H1 (cell line): Measurements from ENCODE around the gene SMARCE1. TPM values are rescaled to one million over a fixed set of nuclear protein-coding genes. Genes with fewer than 3 reads are reported as not detected.

Experiments used
- BCL11A ChIP-seq, 2 experiments: IDR thresholded peaks; one replicate each; pipeline ENCODE4 v1.6.1; 2011; ENCODE audit warnings: low read depth in 2 of 2, low read length in 2 of 2, mild to moderate bottlenecking in 2 of 2
- HDAC2 ChIP-seq, 2 experiments: fragments of 300-600 bp in 1 of 2; sonication (generic) in 1 of 2; IDR thresholded peaks; 2 replicates each; pipeline ENCODE4 v1.6.1; 2011 to 2012; ENCODE audit warnings: low read depth in 2 of 2, low read length in 2 of 2, mild to moderate bottlenecking in 2 of 2, moderate library complexity in 2 of 2, borderline replicate concordance in 1 of 2, inconsistent platforms in 1 of 2
- POU5F1 ChIP-seq: IDR thresholded peaks from 2 replicates; pipeline ENCODE4 v1.6.1; 2011; ENCODE audit warnings: low read depth, mild to moderate bottlenecking, low read length, moderate library complexity
- polyA plus RNA-seq, 7 experiments: library from polyadenylated mRNA; depleted of rRNA in 3 of 7; stranded (reverse) in 5 of 7; unstranded in 2 of 7; fragments of >200 nt in 5 of 7; fragments of 200-250 nt in 2 of 7; gene quantifications; 1 replicate in 5 of 7; 2 replicates in 1 of 7; 4 replicates in 1 of 7; pipeline versions ENCODE4 v1.2.1 to v1.2.3, GENCODE V29; 2011 to 2013; ENCODE audit warnings: missing spikeins in 2 of 7, mixed read lengths in 2 of 7
- total RNA-seq: library from RNA; stranded (reverse); fragmentation: NEBNext Ultra II Directional; extraction: Animal tissue kit (Norgen Biotek cat#: 25700); gene quantifications from 2 replicates; pipeline ENCODE4 v1.2.1, GENCODE V29; 2021
- TF ChIP-seq, protein P1 (sequence below), 3 experiments: IDR thresholded peaks; 1 replicate in 2 of 3; 2 replicates in 1 of 3; pipeline versions ENCODE4 v1.5.1 to v1.6.1; 2011; ENCODE audit warnings: low read length in 3 of 3, mild to moderate bottlenecking in 3 of 3, inconsistent platforms in 2 of 3, low read depth in 1 of 3, moderate library complexity in 1 of 3; ENCODE audit not compliant: insufficient read depth in 1 of 3; ENCODE audit errors: control extremely low read depth in 1 of 3
- TF ChIP-seq, protein P2 (sequence below): IDR thresholded peaks from 2 replicates; pipeline ENCODE4 v1.6.1; 2012; ENCODE audit warnings: inconsistent platforms

SMARCE1 gene
- total and polyA plus RNA-seq, 2 of the 8 experiments (the other 6 are each of a cell fraction or from before 2014, with no cell fraction given) = 30.7 to 131 TPM

DNA sequence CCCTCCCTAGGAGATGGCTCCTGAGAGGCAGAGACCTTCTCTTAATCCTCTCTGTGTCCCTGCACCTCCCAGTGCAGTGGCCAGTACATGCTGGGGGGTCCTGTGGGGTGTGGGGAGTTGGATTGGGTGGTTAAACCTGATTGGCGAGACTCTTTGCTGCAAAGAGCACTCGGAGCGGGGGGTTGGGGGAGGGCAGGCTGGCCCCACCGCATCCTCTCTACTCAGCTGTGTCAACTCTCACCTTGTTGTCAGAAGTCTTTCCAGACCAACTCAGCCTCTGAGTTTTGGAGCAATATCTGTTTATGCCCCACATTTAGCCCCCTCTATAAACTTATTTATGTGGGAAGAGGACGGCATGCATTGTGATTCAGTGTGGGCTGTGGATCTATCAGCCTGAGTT lies 40.0 kb downstream of the SMARCE1 start (continued):
- TF ChIP-seq, protein P1, sequence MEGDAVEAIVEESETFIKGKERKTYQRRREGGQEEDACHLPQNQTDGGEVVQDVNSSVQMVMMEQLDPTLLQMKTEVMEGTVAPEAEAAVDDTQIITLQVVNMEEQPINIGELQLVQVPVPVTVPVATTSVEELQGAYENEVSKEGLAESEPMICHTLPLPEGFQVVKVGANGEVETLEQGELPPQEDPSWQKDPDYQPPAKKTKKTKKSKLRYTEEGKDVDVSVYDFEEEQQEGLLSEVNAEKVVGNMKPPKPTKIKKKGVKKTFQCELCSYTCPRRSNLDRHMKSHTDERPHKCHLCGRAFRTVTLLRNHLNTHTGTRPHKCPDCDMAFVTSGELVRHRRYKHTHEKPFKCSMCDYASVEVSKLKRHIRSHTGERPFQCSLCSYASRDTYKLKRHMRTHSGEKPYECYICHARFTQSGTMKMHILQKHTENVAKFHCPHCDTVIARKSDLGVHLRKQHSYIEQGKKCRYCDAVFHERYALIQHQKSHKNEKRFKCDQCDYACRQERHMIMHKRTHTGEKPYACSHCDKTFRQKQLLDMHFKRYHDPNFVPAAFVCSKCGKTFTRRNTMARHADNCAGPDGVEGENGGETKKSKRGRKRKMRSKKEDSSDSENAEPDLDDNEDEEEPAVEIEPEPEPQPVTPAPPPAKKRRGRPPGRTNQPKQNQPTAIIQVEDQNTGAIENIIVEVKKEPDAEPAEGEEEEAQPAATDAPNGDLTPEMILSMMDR (IDR thresholded peaks at IDR 0.05; ENCODE audit: control extremely low read depth in 1 of 3, insufficient read depth in 1 of 3, low read depth in 1 of 3, low read length in 3 of 3) = no peak
- TF ChIP-seq, protein P2, sequence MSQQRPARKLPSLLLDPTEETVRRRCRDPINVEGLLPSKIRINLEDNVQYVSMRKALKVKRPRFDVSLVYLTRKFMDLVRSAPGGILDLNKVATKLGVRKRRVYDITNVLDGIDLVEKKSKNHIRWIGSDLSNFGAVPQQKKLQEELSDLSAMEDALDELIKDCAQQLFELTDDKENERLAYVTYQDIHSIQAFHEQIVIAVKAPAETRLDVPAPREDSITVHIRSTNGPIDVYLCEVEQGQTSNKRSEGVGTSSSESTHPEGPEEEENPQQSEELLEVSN = no peak
- TF ChIP-seq POU5F1 (no peak), HDAC2 (IDR thresholded peaks at IDR 0.05; ENCODE audit: borderline replicate concordance in 1 of 2, low read depth in 2 of 2, low read length in 2 of 2) (no peak), BCL11A (IDR thresholded peaks at IDR 0.05; ENCODE audit: low read depth in 2 of 2, low read length in 2 of 2) (no peak)
- TF ChIP-seq, all 59 proteins: peak for 0
